Testis (tissue), 2 donors: ENCODE results near the gene PFN3.

ENCODE experiments used
- CTCF ChIP-seq, 3 experiments: fragments of 450-650 bp in 2 of 3; fragments of 200-600 bp in 1 of 3; sonication (generic) in 1 of 3; IDR thresholded peaks; one replicate each; pipeline ENCODE4 v1.5.1; 2016 to 2019; ENCODE audit warnings: antibody characterized with exemption in 3 of 3, mild to moderate bottlenecking in 2 of 3, moderate library complexity in 1 of 3
- POLR2A ChIP-seq: fragments of 450-650 bp; IDR thresholded peaks from one replicate; pipeline ENCODE4 v1.6.1; 2017; ENCODE audit warnings: antibody characterized with exemption, mild to moderate bottlenecking, moderate library complexity

- TF ChIP-seq CTCF (IDR thresholded peaks at IDR 0.05) = no peak
- TF ChIP-seq POLR2A = no peak
These were observed 33.1 kb downstream of the PFN3 start for GRCh38 chr5:177367323-177367848.
